GM18861 (cell line): ENCODE data around the gene FGGY.
"Not testable (repeated sequence)": the region's sequence is repeated elsewhere in the genome, so short reads cannot be mapped to it uniquely, and the experiment has no call there.

Experiments used
- ATAC-seq: cut with Tn5 transposase; IDR thresholded peaks from one replicate; pipeline ENCODE4 v1.9.1; 2021; ENCODE audit not compliant: unreplicated experiment

The FGGY gene

DNA sequence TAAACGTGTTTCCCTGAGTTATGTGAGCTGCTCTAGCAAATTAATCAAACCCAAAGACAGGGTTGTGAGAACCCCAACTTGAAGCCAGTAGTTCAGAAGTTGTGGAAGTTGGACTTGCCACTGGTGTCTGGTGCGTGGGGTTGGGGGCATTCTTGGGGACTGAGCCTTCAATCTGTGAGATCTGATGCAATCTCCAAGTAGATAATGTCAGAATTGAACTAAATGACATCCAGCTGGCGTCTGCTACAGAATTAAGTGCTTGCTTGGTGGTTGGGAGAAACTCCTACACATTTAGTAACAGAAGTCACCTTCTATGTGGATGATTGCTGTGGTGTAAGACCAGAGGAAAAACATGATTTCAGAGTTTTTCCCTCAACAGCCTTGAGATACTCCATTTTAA lies 207.4 kb downstream of the FGGY start:
- ATAC-seq: no peak

DNA sequence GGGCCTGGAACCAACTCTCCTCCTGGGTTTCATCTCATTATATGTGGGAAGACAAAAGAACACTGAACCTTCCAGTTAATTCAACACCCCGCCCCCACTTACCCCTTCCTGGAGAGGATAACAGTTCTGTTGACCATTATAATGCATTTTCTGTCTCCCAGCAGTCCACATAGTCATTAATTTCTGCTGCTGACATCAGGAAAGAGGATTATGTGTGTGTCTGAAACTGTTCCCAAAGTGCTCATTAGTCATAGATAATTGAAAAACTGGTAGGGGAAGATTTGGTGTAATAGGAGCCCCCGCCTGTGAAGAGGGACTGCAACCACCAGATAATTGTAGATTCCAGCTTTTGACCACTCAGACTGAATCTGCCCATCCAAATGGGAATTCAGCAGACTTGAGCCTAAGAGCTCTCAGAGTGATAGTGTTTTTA lies 208.7 kb downstream of the FGGY start:
- ATAC-seq: no peak

DNA sequence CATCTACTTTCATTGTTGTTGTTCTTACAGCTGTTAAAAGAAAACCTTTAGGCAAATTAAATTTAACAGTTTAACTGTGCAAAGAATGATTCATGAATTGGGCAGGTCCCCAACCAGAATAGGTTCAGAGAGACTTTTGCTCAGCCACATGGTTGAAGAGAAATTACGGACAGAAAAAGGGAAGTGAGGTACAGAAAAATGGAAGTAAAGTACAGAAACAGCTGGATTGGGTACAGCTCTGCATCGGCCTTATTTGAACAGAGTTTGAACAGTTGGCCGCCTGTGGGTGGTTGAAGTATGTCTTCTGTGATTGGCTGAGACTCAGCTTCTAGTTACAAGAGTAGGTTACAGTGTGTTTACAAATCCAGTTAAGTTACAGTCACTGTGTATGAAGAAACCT lies 210.1 kb downstream of the FGGY start:
- ATAC-seq: peak; percentile 65

DNA sequence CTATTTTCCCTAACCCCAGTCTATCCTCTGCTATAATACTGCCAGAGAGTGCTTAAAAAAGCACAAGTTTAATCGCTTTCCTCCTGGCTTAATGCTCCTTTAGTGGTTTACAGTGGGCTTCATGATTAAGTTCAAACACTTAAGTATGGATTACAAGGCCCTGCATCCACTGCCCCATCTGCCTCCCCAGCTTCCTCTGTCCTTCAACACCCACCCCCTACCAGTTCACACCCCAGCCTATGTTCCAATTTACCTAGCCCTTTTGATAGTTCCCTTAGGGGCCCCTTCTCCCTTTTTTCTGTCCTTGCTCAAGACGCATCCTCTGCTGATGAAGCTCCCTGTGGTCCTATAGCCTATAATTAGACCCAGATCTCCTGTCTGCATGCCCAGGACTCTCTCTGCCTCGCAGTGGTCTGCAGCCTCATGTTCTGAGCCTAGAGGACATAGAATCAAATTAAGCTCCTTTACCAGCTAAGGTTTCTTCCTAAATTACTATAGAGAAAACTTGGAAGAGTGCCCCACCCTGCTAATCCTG lies 212.5 kb downstream of the FGGY start:
- no peak for ATAC-seq

DNA sequence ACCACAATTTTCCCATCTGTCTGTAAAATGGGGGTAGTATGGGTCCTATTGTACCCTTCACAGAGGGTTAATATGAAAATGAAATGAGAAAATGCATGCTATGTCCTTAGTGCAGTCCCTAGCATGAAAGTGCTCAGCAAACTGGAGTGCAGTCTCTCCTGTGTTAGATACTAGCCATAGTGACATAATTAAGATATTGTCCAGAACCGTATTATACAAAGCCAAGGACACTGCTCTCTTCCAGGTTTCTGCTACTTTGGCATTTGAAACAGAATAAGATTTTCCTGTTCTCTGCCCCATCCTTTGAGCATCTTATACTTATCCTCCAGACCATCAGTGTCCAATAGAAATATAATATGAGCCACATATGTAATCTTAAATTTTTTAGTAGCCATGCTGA lies 213.4 kb downstream of the FGGY start:
- no peak for ATAC-seq

DNA sequence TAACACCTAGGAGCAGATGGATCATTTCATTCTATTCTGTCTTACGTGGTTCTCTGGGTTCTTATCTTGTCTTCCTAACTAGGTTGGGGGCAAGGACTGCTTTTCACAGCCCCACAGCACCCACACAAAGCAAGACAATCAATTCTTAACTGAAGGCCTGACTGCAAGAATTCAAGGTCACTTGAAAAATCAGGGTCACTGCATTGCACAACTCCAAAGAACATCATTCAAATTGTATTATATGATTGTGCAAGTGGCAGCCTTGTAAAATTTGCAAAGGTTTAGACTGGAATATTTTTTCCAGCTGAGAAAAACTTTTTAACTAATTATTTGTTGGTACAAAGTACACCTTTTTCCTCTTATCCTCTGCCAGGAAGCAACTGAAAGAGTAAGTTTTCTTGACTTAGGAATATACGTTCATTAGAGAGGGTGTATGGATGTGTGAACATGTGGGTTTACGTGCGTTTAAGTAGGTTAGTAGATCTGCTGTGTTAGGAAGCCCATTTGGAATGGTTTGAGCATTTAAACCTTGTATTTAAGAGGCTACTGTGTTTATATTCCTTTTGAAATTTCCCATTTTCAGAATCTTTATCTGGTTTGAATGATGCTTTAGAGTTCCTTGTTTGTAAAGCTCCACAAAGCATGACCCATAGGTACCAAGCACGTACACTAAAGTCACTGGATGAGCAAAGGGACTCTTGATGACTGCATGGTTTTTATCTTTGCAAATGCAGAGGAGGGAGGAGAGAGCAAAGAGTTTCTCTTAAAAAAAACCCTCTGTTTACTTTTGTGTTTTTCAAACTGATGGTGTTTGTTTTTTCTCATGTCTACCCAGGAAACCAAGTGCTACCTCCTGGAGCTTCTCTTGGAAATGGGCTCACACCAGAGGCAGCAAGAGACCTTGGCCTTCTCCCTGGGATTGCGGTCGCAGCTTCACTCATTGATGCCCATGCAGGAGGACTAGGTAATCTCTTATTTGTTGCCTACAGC lies 214.9 kb downstream of the FGGY start:
- no peak for ATAC-seq

DNA sequence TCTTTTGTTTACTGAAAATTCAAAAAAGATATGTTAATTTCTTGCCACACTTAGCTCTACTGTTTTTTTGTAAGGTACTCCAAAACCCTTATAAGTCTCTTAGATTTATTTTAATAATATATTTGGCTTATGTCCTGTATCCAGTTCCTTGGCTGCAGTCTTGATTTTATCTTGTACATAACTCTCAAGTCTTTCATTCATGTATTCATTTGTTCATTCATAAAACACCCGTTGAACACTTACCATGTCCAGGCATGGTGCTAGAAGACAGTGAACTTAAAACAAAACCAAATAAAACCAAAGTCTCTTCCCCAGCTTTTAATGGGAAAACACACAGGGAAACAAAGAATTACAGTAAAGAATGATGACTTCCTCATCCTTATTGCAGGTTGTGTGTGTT lies 215.8 kb downstream of the FGGY start:
- no peak for ATAC-seq

DNA sequence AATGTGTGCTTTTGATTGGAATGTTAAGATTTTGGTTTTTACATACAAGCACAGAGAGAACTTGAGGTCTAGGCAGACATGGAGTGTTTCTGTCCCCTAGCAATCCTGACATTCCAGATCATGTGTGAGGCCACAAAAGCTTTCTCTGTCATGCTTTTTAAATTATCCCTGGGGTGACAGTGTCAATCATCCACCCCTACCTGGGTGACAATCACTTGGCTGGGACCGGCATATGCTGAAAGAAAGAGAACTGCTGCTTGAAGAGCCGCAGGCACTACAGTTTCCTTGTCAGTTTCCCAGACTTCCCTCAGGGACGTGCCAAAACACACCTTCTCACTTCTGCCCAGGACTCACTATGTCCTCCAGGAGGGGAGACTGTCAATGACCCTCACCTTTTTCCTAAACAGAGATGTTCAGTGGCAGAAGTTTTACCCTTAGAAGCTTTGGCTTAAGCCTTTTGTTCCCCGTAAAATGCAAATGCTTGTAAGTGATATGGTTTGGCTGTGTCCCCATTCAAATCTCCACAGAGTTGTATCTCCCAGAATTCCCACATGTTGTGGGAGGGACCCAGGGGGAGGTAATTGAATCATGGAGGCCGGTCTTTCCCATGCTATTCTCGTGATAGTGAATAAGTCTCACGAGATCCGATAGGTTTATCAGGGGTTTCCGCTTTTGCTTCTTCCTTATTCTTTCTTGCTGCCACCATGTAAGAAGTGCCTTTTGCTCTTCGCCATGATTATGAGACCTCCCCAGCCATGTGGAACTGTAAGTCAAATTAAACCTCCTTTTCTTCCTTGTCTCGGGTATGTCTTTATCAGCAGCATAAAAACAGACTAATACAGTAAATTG lies 217.4 kb downstream of the FGGY start:
- ATAC-seq: no peak

DNA sequence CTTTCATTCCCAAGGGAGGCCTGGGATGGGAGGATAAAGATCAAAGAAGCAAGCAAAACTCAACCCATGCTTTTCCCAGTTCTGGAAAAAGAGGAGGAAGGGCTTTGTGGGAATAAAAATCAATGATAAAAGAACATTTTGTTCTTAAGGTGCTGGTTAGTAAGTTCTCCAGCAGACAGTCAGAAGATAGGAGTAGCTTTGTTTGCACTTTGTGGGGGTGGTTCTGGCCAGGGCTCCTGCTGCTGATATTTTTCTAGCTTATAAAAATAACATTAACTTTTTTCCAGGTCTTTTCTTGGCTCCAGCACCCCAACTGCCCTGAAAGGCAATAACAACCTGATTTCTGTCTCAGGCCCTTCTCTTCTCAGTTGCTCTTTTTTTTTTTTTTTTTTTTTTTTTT lies 220.0 kb downstream of the FGGY start:
- ATAC-seq: no peak

DNA sequence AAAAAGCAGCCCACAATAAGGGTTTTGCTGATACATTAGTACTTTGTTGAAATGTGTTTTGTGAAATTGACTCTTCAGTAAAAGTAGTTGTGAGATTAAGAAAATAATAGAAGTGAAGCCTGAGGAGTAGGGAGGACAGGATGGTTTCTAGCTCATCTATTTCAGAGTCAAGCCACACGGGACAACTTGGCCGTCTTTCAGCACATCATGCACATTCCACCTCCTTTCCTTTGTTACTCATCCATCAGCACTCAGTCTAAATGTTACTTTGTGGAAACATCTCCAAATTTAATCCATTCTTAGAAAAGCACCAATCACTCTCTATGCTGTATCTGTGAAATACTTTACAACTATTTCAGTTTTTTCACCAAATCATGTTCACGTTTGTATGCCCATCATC lies 223.3 kb downstream of the FGGY start:
- ATAC-seq: no peak

DNA sequence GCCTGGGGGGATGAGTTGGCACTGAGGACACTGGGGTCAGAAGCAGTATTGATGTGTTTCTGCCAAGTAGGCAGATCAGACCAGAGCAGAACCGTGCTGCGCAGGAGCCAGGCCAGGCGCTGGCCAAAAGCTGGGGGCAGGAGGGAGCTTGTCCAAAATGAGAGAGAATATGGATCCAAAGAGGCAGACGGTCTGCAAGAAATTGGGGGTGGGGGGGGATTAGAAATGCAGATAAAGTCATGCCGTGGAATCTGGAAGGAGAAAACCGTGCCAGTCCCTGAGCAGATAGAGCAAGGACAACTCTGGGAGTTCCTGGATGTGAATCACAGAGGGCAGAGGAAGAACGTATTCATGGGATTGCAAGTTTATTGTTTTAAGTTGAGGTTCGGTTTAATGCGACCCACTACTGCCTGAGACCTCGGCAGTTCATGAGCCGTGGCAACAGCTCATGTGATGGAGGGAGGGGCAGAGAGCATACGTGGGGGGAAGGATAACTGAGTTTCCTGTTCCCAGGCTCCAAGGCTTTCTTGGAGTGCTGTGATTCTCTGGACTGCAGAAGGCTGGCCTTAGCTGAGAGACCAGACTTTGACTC lies 224.0 kb downstream of the FGGY start:
- ATAC-seq: no peak

DNA sequence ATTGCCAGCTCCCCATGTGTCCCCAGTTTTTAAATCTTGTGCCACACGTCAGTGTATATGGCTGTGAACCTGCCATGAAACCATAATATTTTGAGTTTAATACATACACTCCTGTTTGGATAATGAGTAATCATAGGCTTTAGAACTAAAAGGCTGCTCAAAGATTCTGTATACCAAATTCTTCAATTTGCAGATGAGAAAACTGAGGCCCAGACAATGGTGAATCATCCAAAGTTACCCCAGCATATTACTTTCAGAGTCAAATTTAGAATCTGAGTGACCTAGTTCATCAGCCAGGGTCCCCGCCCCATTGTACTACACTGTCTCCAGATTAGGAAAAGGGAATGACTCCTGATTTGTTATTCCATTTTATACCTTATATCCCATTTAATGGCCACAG lies 224.6 kb downstream of the FGGY start:
- ATAC-seq: no peak

DNA sequence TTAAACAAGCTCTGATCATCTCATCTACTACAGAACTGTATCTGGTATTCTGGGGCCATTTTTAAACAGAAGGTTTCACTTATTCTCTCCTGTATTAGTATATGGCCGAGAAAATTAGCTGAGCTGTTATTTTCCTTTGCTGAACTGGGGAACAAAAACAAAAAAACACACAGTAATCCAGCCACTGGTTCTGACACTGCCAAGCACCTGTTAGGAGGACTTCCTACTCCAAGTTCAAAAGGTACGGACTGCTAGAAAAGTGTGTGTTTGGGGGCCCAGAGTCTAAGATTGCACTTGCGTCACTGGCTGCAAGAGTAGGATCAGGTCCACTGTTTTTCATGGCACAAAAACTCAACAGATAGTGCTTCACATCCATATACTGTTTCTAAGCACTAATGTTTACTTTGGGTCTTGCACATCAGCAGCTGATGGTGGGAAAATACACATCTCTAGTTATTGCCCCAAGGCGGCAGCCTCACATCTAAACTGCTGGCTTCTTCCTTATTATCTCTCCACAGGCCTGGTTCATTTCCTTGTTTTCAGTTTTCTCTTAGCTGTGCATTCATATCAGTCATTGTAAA lies 226.1 kb downstream of the FGGY start:
- no peak for ATAC-seq

DNA sequence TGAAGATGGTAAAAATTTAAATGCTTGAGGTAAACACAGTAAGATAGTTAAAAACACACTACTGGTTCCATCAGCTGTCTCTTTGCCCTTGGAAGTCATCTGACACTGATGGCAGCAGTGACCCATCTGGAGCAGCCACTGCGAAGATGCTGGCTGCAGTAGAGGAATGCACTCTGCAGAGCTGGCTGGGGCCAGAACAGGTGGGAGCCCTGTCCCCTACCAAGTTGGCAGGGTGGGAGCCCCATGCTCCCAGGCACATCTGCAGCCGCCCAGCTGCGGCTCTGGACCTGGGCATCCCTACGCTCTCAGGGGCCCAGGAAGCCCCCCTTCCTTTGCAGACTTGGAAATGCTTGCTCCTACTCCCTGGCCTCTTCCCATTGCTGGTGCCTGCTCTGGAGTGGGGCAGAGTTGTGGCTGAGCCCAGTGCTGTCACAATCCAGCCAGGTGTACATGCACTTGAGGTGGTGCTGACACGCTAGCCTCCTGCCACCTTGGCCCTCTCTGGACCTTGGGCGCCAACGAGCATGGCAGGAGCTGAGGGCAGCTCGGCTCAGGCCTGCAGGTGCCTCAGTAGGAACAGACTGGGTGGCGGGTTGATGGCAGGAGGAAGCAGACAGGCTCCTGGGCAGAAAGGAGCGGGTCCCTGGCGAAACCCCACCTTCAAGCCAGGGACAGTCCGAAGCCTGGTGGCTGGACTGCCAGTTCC lies 227.0 kb downstream of the FGGY start:
- ATAC-seq: no peak

DNA sequence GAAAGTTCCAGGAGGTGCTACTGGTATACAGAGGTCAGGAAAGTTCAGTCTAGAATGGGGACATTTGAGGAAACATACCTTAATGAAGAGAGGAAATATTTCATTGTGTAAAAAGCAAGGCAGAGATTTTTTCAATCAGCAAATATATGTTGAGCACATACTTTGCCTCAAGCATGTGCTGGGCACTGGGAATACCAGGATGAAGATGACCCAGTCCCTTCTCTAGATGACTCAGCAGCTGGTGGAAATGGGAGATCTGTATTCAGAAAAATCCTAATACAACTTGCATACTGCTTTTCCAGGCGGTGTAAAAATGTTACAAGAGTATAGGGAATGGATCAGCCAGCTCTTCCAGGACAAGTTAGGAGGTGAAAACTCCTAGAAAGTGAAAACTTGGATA lies 229.3 kb downstream of the FGGY start:
- ATAC-seq: no peak

DNA sequence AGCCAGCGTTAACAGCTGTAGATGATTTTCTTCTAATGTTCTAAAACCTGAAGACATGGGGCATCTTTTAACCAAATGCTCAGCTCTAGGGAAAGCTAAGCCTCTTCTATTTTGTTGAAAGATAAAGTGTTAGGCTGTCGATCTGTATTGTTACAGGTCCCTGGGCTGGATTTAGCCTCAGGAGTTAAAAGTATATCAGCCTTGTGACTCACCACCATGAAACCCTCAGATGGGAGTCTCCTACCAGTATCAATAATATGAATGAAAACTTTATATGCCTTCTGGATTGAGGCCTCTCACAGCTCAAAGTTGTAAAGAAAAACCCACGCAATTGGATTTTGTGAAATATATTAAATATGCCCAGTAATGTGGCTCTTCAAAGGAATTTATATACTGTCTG lies 231.6 kb downstream of the FGGY start:
- no peak for ATAC-seq

DNA sequence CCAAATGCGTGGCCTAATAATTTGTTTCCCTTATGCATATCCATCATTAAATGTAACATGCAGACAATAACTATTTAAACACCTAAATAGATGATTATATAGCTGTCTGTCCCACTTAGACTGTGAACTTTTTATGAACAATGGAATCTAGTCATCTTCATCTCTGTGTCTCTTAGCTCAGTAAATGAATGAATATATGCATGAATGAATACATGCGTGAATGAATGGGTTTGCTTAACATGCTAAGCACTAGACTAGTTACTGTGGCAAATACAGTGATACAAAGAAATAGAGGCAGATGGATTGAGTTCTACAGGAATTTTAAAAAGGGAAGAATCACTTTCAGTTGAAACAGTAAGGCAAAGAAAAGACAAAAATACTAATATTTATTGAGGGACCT lies 232.0 kb downstream of the FGGY start:
- no peak for ATAC-seq

DNA sequence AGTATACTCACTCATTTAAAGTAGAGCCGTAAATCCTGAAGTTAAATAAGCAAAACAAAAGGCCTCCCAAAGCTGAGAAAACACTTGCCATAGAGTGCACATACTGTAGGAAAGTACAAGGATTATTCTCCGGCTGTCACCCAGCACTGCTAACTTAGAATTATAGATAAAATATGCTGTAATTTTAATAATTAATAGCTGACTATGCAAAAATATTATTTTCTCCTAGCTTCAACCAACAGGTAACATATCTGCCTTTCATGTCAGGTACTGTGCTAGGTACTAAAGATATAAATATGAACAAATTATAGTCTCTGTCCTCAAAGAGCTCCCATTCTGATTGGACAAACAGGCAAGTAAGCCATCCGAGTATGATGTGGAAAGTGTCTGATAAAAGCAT lies 233.2 kb downstream of the FGGY start:
- ATAC-seq: no peak

DNA sequence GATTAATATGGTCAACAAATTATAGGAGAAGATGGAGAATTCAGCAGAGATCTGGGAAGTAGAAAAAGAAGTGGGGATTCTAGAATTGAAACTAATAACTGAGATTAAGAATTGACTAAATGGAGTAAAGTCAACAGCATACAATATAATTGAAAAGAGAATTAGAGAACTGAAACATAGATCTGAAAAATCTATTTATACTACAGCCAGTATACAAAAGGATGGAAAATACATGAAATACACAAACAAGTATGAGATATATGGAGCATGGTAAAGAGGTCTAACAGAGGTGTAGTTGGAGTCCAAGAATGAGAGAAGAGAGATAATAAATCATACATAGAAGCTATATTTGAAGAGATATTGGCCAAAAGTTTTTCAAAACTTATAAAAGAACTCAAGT lies 235.2 kb downstream of the FGGY start:
- no peak for ATAC-seq

DNA sequence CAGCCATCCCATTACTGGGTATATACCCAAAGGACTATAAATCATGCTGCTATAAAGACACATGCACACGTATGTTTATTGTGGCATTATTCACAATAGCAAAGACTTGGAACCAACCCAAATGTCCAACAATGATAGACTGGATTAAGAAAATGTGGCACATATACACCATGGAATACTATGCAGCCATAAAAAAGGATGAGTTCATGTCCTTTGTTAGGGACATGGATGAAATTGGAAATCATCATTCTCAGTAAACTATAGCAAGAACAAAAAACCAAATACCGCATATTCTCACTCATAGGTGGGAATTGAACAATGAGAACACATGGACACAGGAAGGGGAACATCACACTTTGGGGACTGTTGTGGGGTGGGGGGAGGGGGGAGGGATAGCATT lies 241.6 kb downstream of the FGGY start:
- not testable (repeated sequence) for ATAC-seq
